Embryonic facial prominence (tissue), 1 donor: ENCODE data around the gene NSMCE1.
"Not testable (repeated sequence)": the region's sequence is repeated elsewhere in the genome, so short reads cannot be mapped to it uniquely, and the experiment has no call there.

Source experiments
- DNase-seq: peaks from one replicate; pipeline ENCODE4 v3.0.0-alpha.2; 2016; ENCODE audit errors: extremely low spot score

NSMCE1 gene

DNA sequence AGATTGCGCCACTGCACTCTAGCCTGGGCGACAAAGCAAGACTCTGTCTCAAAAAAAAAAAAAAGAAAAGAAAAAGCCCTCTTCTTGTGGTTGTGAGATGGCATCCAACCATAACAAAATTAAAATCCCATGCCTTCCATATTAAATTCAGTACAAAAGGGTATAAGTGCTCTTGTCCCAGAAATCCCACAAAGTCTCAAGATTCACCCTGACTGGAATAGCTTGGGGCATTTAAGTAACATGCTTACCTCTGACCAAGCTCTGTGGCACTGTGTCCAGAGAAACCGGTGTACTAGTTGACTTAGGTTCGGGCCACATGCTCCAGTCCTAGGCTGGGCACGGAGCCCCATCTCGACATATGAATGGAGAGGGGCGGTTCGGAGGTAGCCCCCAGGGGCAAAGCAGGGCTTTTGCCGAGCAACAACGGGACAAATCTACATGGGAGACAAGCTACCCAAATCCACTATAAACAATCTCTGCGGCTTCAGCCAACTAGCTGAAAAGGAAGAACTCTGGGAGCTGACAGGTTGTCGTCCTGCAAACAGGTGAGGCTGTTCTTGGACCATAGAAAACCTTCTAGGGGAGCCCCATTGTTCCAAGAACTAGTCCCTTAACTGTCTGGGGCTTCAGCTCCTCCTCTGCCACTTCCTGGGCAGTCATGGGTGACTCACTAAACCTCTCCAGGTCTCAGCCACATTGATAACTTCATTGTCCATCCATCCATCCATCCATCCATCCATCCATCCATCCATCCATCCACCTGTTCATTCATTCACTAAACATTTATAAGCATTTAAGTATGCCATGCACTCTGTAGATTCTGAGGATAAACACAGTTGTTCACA, 34.9 kb upstream of the NSMCE1 start:
- no peak for DNase-seq

DNA sequence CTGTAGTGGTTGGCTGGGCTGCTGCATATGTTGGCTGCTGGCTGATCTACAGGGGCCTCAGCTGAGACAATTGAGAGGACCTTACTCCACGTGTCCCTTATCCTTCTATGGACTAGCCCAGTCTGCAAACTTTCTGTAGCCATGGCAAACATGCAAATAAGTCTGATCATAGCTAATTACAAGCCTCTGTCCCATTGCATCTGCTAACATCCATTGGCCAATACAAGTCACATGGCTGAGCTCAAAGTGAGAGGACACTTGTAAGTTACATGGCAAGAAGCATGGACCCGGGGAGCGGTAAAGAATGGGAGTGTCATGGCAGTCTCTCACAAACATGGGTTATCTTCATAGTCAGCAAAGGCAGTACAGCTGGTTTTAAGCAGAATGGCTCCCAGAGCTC, 33.6 kb upstream of the NSMCE1 start:
- DNase-seq = no peak

DNA sequence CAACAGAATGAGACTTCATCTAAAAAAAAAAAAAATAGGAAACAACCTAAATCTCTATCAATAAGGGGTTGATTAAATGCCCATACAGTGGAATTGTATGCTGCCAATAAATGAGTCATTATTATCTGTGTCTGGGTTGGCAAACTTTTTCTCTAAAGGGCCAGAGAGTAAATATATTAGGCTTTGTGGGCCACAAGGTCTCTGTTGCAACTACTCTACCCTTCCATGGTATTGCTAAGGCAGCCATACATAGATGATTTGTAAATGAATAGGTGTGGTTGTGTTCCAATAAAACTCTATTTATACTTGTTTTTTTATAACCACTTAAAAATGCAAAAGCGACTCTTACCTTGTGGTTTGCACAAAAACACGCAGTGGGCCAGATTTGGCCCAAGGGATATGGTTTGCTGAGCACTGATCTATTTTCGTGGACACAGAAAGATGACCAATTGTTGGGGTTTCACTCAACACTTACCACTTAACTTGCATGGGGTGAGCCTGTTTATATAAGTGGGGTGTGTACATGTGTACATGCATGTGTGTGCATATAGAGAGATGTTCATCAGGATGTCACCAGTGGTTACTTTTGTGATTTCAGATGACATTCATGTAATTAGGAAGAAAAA, 32.8 kb upstream of the NSMCE1 start:
- DNase-seq = no peak

DNA sequence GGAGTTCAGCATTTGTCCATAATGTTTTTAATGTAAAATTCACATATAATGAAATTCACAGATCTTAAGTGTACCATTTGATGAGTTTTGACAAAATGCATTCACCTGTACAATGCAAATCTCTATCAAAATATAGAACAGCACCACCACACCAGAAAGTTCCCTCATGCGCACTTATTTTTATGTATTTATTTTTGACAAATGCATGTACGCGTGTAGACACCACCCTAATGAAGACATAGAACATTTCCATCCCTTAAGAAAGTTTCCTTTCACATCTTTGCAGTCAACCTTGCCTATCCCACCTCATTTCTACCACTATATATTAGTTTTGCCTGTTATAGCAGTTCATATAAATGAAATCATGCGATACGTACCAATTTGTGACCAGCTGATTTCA, 29.6 kb upstream of the NSMCE1 start:
- no peak for DNase-seq

DNA sequence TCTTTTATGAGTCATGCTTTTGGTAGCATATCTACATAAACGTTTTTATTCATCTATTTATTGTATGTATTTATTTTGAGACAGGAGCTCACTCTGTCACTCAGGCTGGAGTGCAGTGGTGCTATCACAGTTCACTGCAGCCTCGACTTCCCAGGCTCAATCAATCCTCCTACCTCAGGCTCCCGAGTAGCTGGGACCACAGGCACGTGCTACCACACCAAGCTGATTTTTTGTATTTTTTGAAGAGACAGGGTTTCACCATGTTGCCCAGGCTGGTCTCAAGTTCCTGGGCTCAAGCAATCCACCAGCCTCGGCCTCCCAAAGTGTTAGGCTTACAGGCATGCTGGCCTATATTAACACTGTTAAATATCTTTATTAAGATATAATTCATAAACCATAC, 24.8 kb upstream of the NSMCE1 start:
- no peak for DNase-seq

DNA sequence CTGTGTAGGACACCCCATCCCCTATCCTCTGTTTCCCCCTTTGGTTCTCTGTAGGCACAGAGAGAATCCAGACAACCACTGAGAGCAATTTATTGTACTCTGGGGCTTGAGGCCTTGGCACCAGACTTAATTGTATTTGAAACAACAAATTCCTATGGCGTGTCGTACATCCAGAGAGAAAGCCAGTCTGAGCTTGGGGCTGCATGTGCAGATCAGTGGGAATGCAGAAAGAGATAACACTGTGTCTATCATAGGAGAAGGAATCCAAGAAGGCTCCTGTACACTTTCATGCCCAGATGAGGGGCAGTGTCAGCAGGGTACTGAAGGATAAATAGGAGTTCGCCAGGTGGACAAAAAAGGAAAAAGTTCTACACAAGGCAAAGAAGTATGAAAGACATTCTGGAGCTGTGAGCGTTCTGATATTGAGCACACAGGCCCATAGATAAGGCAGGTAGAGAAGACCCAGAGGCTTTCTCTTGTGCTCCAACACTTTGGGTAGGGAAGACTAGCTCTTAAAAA, 23.2 kb upstream of the NSMCE1 start:
- no peak for DNase-seq

DNA sequence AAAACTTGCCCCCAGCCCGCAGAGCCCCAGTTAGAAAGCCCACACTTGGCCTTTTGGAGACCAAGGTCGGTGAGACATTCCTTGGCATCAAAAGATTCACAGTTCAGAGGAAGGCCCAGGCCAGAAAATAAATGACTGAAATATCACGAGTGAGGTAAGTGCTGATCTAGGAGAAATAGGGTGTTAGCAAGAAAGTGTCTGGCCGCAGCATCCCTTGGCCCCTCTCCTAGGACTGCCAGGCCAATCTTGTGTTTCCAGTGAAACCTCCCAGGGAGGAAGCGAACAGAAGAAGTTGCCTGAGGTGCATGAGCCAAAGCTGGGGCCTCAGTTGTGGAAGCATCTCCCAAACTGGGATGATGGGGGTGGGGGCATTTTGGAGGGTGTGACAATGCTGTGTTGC, 22.5 kb upstream of the NSMCE1 start:
- no peak for DNase-seq

DNA sequence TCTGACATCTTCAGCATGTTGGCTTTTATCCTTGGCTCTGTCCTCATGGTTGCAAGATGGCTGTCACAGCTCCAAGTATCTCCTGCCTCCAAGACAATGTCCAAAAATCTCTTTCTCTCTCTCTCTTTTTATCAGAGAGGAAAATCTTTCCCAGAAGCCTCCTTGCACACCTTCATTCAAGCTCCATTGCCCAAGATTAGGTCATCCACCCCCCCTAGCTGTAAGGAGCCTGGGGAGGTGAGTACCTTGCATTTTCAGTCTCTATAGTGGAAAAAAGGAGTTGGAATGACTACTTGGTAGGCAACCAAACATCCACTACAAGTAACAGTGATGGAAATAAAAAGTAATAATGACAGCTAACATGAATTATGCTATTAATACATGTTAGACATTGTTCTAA, 22.0 kb upstream of the NSMCE1 start:
- DNase-seq = no peak

DNA sequence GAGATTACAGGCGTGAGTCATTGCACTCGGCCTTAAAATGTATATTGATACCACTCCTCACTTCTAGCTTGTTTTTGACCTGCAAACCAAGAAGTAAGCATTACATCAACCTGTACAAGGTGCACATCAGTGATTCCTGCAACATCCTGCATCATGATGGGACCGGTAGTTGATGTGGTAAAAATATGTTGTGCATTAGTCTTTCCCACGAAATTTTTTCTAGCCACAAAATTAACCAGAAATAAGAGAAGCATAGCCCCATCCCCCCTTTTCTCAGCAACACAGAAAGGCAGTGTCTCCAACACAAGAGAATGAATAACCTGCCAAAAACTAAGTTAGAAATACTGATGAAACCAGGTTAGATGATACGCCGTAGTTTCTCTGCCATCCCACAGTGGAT, 21.1 kb upstream of the NSMCE1 start:
- DNase-seq = no peak

DNA sequence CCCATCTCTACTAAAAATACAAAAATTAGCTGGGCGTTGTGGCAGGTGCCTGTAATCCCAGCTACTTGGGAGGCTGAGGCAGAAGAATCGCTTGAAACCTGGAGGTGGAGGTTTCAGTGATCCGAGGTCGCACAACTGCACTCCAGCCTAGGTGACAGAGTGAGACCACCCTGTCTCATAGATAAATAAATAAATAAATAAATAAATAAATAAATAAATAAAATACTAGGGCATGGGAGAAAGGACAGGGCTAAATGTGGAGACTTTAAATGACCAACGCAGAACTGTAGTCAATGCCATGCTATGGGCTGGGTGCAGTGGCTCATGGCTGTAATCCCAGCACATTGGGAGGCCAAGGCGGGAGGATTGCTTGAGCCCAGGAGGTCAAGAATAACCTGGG, 19.7 kb upstream of the NSMCE1 start:
- DNase-seq = not testable (repeated sequence)

DNA sequence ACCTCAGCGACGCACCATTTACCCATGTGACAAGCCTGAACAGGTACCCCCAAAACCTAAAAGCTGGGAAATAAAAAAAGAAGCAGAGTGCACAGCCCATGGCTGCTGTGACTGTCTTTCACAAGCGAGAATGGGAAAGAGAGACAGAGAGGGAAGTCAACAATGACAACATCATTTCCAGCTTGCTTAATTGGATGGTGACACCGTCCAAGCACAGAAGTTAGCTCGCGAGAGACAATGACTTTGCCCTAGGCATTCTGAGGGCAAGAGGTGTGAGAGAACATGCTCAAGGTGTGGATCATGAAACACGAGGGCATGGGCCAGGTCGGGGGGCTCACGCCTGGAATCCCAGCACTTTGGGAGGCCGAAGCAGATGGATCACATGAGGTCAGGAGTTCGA, 19.3 kb upstream of the NSMCE1 start:
- DNase-seq = no peak

DNA sequence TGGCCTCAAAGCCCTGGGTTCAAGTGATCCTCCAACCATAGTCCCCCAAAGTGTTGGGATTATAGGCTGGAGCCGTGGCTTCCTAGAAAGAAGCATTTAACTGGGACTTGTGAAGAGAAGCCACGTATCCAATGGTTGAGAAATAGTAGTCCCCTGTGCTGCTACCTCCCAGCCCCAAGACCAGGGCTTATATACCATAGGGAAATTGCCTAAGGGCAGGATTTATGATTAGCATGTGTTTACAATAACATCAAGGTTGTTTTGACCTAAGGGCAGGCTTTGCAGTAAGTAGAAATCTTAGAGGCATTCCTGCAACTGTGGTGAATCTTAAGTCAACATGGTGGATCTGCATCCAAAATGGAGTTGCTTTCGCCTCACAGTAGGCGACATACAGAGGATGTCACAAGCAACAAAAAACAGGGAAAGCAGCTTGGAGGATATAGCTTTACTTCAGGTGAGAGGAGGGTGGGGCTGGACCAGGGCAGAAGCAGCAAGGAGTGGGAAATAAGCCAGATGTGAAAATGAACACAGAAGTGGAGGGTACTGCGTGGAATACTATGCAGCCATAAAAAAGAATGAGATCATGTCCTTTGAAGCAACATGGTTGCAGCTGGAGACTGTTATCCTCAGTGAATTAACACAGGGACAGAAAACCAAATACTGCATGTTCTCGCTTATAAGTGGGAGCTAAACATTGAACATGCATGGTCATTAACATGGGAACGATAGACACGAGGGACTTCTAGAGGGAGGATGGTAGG, 18.7 kb upstream of the NSMCE1 start:
- no peak for DNase-seq

DNA sequence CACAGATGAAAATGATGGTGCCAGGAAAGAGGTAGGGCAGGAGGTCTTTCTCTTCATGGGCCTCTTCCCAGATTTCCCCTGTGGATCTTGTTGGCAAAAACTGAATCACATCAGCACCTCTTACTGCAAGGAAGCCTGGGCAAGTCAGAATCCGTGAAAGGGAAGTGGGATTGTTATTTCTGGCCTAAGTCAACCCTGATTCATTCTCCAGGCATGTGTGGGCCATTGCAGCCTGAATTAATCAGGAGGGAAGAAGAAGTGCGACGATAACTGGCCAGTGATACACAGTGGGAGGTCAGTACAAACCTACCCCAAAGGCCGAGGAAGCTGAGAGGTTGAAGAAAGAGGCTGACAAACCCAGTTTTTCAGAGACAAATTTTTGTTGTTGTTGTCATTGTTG, 17.9 kb upstream of the NSMCE1 start:
- no peak for DNase-seq

DNA sequence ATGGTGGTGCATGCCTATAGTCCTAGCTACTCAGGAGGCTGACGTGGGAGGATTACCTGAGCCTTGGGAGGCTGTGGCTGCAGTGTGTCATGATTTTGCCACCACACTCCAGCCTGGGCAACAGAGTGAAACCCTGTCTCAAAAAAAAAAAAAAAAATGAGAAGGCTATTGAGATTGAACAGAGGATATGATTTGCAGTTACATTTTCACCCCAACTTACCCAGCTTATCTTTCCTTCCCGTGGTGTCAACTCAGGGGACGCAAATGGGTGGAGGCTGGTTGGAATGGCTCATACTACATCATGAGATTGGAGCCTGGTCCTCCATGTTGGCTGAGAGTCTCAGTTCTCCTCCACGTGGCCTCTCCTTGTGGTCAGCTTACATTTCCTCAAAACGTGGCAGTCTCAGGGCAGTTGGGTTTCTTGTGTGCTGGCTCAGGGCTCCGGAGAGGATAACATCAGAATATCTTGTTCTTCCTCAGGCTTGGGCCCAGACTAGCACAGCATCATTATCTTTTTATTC, 17.2 kb upstream of the NSMCE1 start:
- no peak for DNase-seq

DNA sequence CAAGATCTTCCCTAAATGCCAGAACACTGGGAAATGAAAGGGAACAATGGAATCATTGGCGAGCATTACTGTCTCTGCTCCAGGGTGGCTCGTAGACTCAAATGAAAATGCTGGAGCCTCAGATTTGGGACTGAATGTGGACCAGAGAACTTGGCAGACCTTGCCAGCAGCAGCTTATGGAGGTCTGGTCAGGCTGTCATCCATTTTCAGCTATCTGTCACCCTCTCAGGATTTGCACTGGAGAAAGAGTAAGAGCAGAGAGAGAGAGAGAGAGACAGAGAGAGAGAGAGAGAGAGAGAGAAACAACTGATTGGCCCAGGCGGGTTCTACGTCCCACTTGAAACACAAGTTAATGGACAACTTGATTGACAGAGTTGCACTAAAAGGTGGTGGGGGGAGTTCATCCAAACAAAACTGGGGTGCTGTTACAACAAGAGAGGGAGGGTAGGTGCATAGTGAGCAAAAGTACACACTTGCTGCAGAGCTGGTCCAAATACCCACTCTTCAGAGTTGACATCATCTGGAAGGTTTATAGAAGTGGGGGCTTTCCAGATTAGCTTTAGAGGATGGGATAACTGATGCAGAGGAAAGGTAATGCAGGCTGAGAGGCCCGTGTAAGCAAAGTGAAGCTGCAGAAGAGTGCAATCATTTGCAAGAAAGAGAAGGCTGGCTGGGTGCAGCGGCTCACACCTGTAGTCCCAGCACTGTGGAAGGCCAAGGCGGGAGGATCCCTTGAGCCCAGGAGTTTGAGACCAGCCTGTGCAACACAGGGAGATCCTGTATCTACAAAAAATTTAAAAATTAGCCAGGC, 16.5 kb upstream of the NSMCE1 start:
- no peak for DNase-seq

DNA sequence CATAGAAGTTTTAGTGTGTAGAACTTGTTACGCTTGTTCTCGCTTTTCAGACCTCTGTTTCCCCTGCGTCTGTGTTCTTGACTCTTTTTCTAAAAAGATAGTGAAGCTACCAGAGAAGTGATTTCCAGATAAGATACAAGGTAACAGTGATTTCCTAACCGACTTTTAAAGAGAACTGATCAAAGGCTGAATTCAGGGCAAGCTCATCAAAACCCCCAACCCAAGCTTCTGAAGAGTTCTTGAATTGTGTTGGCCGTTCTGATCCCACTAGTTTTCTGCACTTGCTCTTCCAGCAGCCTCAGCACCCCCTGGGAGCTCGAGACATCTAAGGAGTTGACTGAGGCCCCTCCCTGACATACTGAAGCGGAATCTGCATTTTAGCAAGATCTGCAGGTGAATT, 12.7 kb upstream of the NSMCE1 start:
- DNase-seq = no peak

DNA sequence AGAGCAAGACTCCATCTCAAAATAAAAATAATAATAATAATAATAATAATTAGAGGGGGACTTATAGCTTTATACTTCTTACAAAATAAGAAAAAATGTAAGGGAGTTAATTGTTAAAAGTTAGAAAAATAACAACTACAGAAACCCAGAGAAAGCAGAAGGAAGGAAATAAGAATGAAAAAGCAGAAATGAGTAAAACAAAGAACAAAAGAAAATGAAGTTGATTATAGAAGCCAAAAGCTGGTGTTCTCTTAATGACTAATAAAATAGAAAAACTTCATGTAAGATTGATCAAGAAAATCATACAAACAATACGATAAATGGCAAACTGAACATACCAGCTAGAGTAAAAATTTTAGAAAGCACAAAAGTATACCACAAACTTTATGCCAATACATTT, 6.8 kb upstream of the NSMCE1 start:
- no peak for DNase-seq

DNA sequence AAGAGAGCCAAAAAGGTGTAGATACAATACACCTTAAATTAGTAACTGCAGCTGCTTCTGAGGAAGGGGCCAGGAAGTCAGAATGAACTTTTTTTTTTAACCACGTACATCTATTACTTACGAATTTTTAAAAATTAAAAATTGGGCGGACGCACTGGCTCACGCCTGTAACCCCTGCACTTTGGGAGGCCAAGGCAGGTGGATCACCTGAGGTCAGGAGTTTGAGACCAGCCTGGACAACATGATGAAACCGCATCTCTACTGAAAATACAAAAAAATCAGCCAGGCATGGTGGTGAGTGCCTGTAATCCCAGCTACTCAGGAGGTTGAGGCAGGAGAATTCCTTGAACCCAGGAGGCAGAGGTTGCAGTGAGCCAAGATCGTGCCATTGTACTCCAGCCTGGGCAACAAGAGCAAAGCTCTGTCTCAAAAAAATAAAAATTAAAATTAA, 5.9 kb upstream of the NSMCE1 start:
- DNase-seq = not testable (repeated sequence)

DNA sequence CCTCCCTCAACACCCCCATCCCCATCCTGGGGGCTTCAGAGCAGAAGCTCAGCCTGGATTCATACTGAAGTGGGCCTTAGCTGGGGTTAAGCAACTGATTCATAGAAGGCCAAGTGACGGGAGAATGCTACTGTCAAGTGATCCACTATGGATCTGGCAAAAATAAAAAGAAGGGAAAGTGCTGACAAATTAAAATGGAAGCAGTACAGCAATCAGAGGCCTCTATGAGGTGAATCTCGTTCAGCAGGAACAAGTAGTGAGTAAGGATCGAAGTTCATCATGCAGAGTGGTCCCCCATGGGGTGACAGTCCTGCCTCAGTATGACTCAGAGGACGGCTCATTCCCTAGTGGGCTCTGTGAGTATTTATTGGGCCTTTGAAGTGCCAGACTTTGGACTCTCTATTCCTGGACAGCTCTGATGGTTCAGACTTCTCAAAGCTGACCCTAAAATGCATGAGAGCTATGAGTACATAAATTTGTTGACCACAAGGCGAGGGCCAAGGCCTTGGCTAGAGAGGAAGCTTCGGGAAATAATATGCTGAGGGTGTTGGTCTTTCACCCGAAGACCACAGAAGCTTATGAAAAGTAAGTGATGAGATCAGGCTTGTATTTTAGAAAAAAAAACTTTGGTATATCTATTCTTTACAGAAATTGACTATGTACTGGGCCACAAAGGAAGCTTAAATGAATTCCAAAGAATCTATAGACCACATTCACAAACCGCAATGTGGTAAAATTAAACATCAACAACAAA, 5.3 kb upstream of the NSMCE1 start:
- no peak for DNase-seq

DNA sequence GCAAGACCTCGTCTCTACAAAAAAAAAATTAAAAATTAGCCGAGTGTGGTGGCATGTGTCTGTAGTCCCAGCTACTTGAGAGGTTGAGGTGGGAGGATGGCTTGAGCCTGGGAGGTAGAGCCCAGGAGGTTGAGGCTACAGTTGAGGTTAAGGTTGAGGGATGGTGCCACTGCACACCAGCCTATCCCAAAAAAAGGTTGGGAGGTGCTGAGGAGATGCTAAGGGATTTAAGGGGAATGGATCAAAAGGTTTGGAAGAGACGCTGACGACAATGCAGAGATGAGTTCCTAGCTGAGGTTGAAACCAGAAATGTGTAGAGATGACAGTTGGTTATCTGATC, 4.7 kb upstream of the NSMCE1 start:
- DNase-seq = no peak

DNA sequence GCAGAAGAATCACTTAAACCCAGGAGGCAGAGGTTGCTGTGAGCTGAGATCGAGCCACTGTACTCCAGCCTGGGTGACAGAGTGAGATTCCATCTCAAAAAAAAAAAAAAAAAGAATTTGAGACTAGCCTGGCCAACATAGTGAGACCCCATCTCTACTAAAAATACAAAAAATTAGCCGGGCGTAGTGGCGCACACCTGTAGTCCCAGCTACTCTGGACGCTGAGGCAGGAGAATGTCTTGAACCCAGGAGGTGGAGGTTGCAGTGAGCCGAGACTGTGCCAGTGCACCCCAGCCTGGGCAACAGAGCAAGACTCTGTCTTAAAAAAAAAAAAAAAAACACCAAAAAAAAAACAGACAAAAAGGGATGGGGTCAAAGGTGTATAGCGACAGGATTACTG, 4.1 kb upstream of the NSMCE1 start:
- not testable (repeated sequence) for DNase-seq
